Islet of Langerhans (tissue), 1 donor: ENCODE measurements around the gene MORN1.

ENCODE experiments used
- FAIRE-seq: peaks from one replicate; lab custom pipeline; 2011; peaks lifted over from hg19 to GRCh38; lab: Jason Lieb, UNC

Gene MORN1

DNA sequence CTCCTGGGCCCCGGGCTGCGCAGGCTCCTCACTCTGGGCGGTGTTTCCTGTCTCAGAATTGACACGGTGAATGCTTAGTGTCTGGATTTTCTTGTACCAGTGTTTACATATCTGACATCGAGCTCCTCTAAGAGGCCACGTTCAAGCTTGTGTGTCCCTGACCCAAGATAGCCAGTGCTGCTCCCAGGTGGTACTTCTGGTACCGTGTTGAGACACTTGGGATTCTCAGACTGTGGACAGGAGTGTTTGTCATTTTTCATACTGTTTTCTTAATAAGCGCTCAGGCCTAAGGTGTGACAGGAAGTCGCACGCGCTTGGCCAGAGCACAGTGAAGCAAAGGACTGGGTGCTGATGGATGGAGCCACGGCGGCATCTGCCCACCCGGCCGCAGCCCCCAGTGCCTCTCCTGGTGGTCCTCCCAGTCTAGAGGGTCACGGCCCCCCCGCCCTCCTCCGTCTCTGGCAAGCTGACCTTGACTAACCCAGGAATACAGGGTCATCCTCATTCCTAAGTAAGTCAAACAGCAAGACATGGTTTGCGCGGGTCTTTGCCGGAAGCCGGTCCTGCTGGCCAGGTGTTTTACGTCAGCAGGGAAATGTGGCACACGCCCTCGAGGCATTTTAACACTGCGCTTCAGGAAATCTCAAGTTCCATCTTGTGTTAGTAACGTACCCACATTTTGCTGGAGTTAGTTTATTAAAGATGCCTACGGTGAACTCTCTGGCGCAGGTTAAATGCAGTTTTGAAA, 13.0 kb upstream of the MORN1 start:
- no peak for FAIRE-seq

DNA sequence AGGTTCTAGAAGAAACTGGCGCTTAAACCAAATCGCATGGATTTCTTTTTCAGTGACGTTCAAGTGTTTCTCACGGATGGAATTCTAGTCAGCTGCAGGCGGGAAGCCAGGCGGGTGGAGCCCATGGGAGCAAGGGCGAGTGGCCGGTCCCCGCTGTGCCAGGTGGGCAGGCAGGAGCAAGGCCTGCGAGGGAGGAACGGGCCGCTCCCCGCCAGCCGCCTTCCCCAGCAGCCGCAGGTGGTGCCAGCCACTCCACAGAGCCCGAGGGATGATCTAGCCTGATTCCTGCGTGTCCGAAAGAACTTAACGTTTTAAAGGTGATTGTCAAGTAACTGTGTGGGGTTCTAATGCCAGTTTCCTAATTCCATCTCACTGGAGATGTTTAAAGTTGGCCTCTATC, 11.9 kb upstream of the MORN1 start:
- no peak for FAIRE-seq

DNA sequence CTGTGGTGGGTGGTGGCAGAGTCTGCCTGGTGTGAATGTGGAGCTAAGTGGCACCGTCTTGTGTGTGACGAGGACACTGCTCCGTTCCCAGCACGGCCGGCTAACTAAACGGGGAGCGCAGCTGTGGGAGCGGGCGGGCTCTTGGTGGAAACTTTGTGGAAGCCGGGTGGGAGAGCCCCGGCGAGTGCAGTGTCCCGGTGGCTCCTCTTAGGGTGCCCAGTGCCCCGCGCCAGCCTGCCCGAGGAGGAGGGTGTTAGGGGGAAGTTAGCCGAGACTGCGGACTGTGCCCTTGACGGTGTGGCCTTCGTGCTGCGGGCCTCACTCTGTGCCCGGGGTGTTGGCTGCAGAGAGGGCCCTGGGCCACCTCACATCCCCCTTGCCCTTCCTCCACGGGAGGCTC, 11.1 kb upstream of the MORN1 start:
- no peak for FAIRE-seq

DNA sequence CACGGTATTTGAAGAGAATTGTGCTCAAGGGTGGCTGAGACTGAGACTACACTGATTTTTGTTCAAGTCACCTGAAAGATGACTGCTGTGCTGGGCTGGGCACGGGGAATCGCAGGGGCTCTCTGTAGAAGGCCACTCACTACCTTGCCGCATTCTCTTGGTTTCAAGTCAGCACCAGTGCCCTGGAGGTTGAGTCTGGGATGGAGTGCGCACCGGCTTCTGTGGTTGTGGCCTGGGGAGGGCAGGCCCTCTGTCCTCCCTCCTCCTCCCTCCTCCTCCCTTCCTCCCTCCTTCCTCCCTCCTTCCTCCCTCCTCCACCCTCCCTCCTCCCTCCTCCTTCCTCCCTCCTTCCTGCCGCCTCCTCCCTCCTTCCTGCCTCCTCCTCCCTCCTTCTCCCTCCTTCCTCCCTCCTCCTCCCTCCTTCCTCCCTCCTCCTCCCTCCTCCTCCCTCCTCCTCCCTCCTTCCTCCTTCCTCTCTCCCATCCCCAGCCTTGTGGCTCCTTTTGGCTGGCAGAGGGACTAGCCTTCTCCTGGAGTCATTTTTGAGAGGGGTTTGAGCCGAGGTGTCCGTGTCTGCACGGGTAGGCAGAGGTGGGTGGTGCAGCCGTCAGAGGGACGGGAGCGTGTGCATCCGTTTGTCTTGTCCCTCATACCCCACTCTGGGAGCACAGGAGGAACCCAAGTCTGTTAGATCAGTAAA, 9.7 kb upstream of the MORN1 start:
- no peak for FAIRE-seq

DNA sequence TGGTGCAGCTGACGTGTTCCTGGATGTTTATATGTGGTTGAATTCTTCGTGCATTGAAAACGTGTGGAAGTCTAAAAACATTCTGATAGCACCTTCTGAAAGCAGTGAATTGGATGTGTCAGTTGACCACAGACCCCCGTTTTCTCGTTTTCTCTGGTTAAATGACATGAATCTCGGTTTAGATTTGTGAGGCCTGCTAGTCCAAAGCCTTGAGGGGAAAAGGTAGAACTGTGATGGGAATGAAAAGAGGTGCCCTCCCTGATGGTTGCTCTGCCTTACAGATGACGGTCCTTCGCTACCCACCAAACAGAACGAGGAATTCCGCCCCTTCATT, 9.2 kb upstream of the MORN1 start:
- FAIRE-seq: no peak

DNA sequence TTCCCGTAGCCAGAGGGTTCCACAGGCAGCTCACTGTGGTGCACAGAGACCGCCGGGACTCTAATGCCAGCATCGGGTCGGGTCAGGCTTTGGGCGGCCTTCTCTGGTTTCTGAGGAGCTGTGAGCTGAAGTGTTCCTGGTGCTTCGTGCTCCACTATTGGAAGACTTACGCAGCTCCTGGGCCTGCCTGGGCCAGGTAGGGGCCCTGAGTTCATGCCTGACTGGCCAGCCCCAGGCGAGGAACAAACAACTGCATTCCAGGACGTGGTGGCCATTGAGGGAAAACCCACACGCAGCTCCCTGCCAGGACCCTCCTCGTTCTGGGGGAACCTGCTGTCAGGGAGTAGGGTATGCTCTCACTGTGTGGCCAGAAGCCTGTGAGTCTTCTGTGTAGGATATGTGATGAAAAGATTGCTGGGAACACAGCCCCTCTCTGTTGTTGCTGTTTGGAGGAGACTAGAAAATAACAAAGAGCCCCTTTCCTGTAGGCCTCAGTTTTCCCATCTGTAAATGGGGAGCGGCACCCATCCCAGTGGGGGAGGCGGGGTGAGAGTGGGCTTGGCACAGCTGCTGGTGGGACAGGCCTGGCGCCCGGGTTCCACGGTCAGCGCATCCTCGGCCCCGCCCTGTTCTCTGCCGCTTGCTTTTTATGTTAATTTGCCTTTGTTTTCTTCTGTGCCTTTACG, 8.7 kb upstream of the MORN1 start:
- FAIRE-seq: no peak

DNA sequence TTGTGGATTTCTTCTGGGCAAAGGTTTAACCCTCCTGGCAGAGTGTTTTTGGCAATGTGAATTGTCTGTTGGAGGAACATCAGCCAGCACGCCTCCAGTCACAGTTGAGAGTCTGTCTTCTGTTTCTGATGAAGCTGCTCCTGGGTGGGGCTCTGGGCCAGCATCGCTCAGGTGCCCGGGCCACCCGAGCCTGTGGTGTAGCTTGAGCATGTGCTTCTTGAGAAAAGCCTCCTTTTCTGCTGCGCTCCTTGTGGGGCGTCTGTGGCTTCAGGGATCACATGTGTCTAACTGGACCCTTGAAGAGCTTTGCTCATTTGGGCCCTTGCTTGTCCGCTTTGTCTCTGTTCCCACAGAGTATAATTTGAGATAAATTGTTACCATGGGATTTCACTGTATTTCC, 7.5 kb upstream of the MORN1 start:
- FAIRE-seq: no peak

DNA sequence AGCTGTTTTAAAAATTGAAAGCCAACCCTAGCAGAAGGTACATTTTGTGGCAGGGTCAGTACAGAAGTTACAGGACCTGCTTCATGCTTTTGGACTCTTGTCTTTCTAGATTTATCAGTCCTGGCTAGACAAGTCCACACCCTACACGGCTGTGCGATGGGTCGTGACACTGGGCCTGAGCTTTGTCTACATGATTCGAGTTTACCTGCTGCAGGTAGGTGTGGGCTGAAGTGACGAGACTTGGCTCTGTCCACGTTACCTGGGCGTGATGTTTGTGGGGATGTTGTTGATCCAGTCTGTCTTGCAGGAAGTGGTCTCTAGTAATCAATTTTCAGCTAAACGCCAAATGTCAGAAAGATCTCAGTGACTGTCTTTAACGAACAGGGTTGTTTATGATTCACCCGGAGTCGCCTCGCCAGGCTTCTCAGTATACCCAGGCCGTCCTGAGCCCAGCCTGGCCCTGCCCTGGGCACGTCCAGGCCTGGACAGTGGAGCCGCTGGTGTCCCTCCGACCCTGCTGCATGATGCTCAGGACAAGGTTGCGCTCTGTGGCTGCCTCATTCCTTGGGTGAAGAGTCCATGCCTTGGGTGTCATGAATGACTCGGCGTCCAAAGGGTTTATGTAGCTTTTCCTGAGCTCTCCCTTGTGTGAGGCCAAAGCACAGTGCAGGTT, 5.8 kb upstream of the MORN1 start:
- FAIRE-seq: no peak

DNA sequence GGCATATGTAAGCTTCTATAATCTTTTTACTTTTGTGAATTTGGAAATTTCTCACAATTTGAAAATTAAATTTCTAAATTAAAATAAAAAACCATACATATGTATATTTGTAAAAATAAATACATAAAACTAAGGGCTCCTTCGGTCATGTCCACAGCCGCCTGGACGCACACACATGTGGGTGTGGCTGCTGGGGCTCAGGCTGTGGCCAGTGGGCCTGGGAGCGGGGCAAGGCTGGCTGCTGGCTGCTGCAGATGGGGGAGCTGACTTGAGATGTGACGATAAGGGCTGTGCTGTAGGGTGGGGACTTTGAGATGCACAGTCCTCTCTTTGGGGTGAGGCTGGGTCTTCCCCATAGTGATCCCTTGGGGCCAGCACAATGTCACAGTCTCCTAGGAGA, 5.1 kb upstream of the MORN1 start:
- no peak for FAIRE-seq

DNA sequence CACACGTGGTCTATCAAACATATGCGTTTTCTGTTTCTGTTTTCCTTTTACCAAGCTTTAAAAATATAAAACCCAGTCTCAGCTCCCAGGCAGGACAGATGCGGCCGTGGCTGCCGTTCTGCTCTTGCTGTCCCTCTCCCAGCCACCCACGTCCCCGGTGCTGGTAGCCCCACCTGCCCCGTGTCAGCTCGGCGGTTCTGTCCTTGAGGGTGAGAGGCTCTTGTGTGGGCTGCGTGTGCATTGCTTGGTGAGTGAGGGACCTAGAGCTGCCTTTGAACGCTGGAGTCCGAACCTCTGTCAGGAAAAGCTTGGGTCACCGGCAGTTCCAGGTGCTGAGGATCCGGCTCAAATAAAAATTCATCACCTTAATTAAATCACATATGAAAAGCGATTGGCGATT, 4.7 kb upstream of the MORN1 start:
- FAIRE-seq: no peak

DNA sequence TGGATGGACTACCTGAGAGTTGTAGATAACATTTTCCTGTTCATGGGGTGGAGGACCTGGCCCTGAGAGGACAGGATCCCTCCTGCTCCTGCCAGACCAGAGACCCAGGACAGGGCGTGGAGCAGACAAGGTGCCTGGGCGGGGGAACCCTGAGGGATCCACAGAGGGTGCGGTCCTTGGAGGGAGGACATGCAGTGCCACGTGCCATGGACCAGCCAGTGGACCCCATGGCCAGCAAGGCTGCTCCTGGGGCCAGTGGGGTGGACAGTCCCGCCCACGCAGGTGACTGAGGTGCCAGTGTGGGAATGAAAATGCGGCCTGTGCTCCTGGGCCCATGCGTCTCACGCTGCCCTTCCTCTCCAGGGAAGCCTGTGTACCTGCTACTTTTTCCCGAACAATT, 3.9 kb upstream of the MORN1 start:
- no peak for FAIRE-seq

DNA sequence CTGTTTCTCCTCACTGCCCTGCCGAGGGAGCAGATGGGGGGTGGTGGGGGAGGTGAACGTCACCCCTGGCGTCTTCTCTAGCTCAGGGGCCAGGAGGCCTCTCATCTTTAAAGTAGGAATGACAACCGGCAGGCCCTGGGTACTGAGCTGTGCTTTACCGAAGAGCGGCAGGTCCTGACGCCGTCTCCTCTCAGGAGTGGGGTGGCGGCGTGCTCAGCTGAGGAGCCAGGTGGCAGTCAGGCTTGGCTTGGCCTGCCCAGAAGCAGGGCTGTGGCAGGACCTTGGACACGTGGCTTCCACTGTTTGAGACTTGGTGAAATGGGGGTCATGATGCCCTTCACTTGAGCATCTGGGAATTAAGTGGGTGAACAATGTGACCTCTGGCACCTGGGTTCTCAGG, 3.4 kb upstream of the MORN1 start:
- FAIRE-seq: no peak

DNA sequence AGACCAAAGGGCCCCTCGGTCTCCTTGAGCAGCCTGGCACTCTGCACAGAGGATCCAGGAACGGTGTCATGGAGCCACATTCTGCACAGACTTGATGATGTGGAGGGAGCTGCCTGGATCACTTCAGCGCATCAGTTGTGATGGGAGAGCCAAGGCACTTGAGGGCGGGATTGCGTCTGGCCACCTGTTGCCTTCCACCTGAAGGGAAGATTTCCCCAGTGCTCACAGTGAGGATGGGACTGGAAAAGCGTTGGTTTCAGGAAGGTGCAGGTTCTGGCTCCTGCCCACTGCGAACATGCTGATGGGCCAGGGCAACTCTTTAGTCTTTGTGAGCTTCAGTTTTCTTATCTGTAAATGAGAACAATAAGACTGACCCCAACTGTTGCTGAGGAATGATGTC, 2.9 kb upstream of the MORN1 start:
- FAIRE-seq: no peak

DNA sequence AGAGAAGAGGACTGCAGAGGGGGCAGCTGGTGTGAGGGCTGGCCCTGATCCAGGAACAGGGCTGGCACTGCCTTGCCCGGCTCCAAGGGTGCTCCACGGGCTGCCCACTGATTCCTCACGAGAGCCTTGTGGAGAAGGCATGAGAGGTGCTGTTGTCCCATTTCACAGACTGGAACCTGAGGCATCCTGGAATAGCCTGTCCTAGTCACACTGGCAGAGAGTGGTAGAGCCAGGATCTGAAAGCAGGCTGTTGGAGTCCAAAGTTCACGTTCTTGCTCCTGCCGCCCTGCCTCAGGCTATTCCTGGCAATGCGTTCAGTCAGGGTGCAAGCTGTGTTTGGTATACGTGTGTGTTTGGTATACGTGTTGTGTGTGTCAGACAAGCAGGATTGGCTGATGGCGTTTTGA, 2.1 kb upstream of the MORN1 start:
- no peak for FAIRE-seq

DNA sequence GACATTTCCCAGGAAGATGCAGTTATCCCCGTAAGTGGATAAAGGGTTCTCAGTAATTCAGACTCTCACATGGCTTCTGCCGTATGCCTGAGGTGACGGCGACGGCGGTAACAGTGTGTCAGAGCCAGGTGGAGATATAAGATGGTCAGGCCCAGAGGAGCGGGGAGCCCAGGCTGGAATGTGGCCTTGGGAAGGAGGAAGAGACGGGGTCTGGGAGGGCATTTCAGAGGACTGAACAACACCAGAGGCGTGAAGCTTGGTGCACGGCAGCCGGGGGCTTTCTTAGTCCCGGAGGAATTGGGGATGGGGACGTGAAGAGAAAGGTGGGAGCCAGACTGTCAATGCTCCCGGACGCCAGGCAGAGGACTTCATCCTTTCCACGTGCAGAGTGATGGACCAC, 1.3 kb upstream of the MORN1 start:
- FAIRE-seq: no peak

DNA sequence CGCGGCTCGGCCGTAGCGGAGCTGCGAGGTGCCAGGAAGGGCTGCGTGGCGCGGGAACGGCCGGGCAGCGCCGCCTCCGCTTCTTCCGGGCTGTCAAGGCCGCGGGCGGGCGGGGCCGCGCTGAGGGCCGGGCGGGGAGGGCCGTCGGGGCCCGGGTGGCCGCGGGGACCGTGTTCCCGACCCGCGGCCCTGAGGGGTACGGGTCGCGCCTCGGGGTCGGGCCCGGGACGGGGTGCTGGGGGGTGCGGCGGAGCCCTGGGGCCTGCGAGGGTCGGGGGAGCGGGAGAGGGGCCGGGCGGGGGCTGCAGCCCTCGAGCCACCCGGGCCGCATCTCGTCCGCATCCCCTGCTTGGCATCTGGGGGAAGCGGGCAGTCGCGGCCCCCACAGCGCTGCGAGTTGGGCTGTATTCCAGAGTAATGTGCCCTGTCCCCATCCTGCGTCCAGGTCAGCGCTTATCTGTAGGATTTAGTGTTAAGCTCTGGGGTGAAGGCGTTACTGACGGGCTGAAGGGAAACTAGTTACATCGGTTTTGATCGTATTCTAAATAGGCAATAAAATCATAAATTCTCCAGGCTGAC, 666 bp upstream of the MORN1 start:
- FAIRE-seq: no peak

DNA sequence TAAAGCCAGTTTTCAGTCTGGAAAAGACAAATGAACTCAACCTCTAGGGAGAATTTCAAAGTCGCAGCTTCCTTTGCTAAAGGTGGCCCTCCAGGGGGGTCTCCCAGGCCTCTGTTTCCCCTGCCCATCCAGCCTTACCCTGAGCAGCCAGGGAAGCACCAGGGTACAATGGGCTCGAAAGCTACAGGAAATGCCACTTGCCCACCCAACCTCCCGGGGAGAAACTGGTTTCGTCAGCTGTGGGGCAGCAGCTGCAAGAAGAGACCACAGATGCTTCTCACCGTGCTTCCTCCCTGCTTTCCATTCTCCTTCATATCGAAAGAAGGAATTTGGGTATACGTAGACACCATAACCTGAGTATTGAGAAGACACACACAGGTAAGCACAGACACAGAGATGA, 1.7 kb downstream of the MORN1 start:
- no peak for FAIRE-seq

DNA sequence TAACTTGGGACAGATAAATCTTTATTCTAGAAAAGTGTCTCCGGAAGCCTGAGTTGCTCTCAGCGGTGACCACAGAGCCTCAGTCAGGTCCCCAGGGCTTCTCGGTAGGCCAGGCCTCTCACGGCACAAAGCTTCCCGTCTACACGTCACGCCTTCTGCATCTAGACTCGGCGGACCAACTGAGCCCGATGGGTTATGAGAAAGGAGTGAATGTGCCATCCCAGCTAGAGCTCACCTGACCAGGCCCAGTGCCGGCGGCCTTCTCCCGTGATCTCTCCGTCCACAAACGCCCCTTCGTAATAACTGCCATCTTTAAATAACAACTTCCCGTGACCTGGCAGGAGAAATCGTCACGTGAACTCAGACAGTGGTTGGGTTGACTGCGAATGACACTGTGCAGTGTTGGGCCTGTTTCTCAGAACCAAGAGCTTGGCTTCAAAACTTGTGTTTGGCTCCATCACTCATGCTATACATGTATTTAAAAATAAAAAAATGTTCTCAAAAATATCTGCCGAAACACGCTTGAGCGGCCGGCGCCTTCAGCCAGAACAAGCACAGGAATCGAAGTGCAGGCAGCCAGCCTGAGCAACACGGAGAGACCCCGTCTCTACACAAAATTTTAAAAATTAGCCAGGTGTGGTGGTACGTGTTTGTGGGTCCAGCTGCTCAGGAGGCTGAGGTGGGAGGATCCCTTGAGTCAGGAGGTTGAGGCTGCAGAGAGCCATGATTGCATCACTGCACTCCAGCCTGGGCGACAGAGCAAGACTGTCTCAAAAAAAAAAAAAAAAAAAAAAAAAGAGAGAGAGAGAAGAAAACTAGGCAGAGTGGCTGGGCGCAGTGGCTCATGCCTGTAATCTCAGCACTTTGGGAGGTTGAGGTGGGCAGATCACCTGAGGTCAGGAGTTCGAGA, 3.1 kb downstream of the MORN1 start:
- FAIRE-seq: no peak

DNA sequence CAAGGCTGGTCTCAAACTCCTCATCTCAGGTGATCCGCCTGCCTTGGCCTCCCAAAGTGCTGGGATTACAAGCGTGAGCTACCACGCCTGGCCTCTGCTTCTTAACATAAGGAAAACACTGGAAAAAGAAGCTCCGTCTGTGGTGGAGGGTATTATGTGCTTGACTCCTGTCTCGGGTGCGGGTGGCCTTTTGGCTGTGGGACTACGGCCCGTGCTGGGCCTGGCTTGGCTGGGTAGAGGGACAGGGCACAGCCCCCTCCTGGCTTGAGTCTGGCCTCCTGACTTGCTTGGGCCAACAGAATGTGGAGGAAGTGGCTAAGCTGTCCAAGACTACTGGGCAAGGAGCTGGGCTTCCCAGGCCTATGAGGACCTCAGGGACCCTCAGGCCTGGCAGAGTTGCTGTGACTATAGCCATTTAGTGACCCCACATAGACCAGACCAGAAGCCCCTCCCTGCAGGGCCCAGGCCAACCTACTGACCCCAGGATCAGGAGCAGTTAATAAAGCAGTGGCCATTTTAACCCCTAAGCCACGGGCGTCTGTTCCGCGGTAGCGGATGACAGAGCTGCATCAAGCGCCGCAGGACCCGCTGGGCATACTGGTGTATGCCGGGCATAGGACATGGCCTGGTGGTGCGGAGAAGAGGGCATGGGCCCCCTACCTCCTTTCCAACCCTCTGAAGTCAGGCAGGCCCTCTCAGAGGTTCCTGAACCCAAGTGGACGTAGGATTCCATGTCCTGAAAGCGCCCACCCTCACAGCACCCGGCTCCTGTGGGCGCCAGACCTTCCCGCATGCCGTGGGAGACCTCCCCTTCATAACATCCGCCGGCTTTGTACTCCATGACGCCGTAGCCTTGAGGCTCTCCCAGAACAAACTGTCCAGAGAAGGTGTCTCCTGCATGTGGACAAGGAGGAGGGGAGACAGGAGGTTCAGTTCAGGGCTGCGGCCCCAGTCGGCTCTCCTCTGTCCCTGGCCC, 4.4 kb downstream of the MORN1 start:
- FAIRE-seq: no peak

DNA sequence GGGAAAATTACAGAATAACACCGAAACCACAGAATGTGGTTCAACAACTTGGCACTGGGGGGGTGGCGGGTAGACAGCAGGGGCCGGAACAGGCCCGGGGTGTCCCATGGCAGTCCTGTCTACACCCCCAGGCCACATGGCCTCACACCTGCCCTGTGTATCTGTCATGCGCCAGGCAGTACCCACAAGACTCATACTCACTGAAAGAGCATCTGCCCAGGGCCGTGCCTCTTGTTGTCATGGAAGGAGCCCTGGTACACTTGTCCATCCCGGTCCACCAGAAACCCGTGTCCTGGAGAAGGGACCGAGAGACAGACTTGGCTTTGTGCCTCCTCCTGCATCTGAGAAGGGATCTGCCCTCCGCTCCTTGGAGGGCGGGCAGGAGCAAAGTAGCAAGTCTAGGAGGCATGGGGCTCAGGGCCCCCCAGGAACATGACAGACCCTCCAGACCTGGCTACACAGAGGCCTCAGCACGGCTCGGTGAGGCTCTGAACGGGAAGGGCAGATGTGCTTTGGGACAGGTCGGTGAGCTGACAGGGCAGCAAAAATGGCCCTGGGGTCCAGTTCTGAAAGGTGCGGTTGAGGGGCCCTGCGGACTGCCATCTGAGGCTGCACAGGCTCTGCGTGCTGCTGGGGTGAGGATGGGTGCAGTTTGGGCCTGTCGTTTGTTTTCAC, 5.6 kb downstream of the MORN1 start:
- FAIRE-seq: no peak
